SK-N-SH treated with all-trans-retinoic acid at 6 μM for 48 hours (cell line): ENCODE results near the gene NDUFS4.

Experiments used
- ARNTL ChIP-seq: fragments of 450-650 bp; formaldehyde crosslinking; IDR thresholded peaks from 2 replicates; pipeline ENCODE4 v1.5.0; 2020; ENCODE audit warnings: low read depth, mild to moderate bottlenecking, moderate library complexity, borderline replicate concordance
- OSR1 ChIP-seq: fragments of 250-450 bp; sonication (Bioruptor Pico); IDR thresholded peaks from 2 replicates; pipeline ENCODE4 v1.8.0; 2022; ENCODE audit warnings: moderate library complexity, mild to moderate bottlenecking, inconsistent platforms
- TSHZ2 ChIP-seq: fragments of 250-450 bp; sonication (Bioruptor Pico); IDR thresholded peaks from 2 replicates; pipeline ENCODE4 v1.5.0; 2020; ENCODE audit warnings: mild to moderate bottlenecking, moderate library complexity
- ZNF8 ChIP-seq: fragments of 450-650 bp; formaldehyde crosslinking; IDR thresholded peaks from 2 replicates; pipeline ENCODE4 v1.5.0; 2020; ENCODE audit warnings: mild to moderate bottlenecking, moderate library complexity
- TF ChIP-seq, protein P1 (sequence below): fragments of 250-450 bp; sonication (Bioruptor Pico); IDR thresholded peaks from 2 replicates; pipeline ENCODE4 v1.5.1; 2021; ENCODE audit warnings: mild to moderate bottlenecking, moderate library complexity
- TF ChIP-seq, protein P2 (sequence below): fragments of 250-450 bp; sonication (Bioruptor Pico); IDR thresholded peaks from 2 replicates; pipeline ENCODE4 v1.5.1; 2020; ENCODE audit warnings: low read depth, mild to moderate bottlenecking, moderate library complexity

DNA sequence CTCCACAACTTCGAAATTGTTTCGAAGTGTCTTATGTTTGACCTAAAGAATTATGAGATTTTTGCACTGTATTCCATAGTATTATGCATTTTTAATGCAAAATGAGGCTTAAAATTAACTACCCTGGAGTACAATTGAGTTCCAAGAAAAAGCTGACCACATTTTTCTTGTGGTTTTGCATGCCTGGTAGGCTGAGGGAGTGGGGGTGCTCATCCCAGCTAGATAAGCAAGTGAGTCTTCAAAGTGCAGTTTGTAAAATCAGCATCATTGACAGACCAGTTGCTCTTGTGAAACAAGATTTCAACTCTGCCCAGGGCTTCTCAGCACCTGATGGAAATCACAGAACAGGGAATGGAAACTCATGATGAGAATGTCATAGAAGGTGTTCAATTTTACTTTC is 17.0 kb upstream of the NDUFS4 start:
- no peak for TF ChIP-seq ARNTL
- no peak for TF ChIP-seq TSHZ2
- TF ChIP-seq, protein P1, sequence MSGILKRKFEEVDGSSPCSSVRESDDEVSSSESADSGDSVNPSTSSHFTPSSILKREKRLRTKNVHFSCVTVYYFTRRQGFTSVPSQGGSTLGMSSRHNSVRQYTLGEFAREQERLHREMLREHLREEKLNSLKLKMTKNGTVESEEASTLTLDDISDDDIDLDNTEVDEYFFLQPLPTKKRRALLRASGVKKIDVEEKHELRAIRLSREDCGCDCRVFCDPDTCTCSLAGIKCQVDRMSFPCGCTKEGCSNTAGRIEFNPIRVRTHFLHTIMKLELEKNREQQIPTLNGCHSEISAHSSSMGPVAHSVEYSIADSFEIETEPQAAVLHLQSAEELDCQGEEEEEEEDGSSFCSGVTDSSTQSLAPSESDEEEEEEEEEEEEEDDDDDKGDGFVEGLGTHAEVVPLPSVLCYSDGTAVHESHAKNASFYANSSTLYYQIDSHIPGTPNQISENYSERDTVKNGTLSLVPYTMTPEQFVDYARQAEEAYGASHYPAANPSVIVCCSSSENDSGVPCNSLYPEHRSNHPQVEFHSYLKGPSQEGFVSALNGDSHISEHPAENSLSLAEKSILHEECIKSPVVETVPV = no peak
- TF ChIP-seq OSR1 (CRISPR knock-in tag) = no peak
- TF ChIP-seq, protein P2, sequence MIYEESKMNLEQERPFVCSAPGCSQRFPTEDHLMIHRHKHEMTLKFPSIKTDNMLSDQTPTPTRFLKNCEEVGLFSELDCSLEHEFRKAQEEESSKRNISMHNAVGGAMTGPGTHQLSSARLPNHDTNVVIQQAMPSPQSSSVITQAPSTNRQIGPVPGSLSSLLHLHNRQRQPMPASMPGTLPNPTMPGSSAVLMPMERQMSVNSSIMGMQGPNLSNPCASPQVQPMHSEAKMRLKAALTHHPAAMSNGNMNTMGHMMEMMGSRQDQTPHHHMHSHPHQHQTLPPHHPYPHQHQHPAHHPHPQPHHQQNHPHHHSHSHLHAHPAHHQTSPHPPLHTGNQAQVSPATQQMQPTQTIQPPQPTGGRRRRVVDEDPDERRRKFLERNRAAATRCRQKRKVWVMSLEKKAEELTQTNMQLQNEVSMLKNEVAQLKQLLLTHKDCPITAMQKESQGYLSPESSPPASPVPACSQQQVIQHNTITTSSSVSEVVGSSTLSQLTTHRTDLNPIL = no peak
- TF ChIP-seq ZNF8 (CRISPR knock-in tag) = no peak
